B cell (primary cell): ENCODE data around the gene MCM10. TPM values are rescaled to one million over a fixed set of nuclear protein-coding genes. Genes with fewer than 3 reads are reported as not detected.

Source experiments
- ATAC-seq: fragments of 200-7000 bp; cut with Tn5 transposase; one replicate; pipeline ENCODE4 v1.10.0; 2021; ENCODE audit warnings: low read depth, mild to moderate bottlenecking, moderate number of reproducible peaks, moderate library complexity
- CTCF ChIA-PET: fragments of 350-600 bp; sonication (Branson Sonifier 250); formaldehyde crosslinking; loops from one replicate; lab custom pipeline; 2021; ENCODE audit warnings: antibody characterized with exemption, inconsistent platforms; lab: Charles Lee
- POLR2A ChIA-PET: fragments of 350-600 bp; sonication (Branson Sonifier 250); formaldehyde crosslinking; loops from one replicate; lab custom pipeline; 2021; ENCODE audit warnings: antibody characterized with exemption; lab: Charles Lee
- DNase-seq: peaks from one replicate; pipeline ENCODE4 v3.0.0; 2013
- H2AFZ ChIP-seq: 2 replicates; pipeline ENCODE4 v1.6.1; 2012; ENCODE audit warnings: mild to moderate bottlenecking, low read depth, low read length; ENCODE audit not compliant: insufficient read depth, poor library complexity, severe bottlenecking
- H3K27ac ChIP-seq, 2 donors: 1 replicate in 1 of 2; 2 replicates in 1 of 2; pipeline ENCODE4 v1.5.1; 2012 to 2013; ENCODE audit warnings: low read length in 2 of 2, mild to moderate bottlenecking in 2 of 2, moderate library complexity in 1 of 2
- H3K27me3 ChIP-seq, 4 experiments: fragments of 200-600 bp in 1 of 4; sonication (generic) in 1 of 4; replicated peaks in 1 of 4; 1 replicate in 2 of 4; 2 replicates in 2 of 4; pipeline versions ENCODE4 v1.6.1 to v1.7.0; 2013 to 2016; ENCODE audit warnings: low read length in 3 of 4, mild to moderate bottlenecking in 2 of 4, mixed read lengths in 1 of 4, moderate library complexity in 1 of 4; ENCODE audit not compliant: insufficient read depth in 4 of 4, control insufficient read depth in 3 of 4; ENCODE audit errors: control extremely low read depth in 1 of 4
- H3K36me3 ChIP-seq, 2 experiments: replicated peaks in 1 of 2; 1 replicate in 1 of 2; 2 replicates in 1 of 2; pipeline versions ENCODE4 v1.6.1 to v1.7.1; 2013; ENCODE audit warnings: low read length in 1 of 2; ENCODE audit not compliant: insufficient read depth in 2 of 2, control insufficient read depth in 1 of 2; ENCODE audit errors: control extremely low read depth in 1 of 2, extremely low read depth in 1 of 2
- H3K4me1 ChIP-seq, 2 donors: fragments of 200-600 bp in 1 of 2; sonication (generic) in 1 of 2; 1 replicate in 1 of 2; 2 replicates in 1 of 2; pipeline versions ENCODE4 v1.5.1 to v1.6.1; 2013 to 2017; ENCODE audit warnings: low read length in 2 of 2; ENCODE audit not compliant: control insufficient read depth in 2 of 2, insufficient read depth in 2 of 2
- H3K4me2 ChIP-seq: replicated peaks from 2 replicates; pipeline ENCODE3; 2012; ENCODE audit warnings: mild to moderate bottlenecking, low read depth, low read length; ENCODE audit not compliant: poor library complexity, severe bottlenecking
- H3K4me3 ChIP-seq, 5 experiments: fragments of 200-600 bp in 1 of 5; sonication (generic) in 1 of 5; 1 replicate in 3 of 5; 2 replicates in 2 of 5; pipeline versions ENCODE4 v1.5.1 to v1.7.0; 2011 to 2016; ENCODE audit warnings: low read length in 4 of 5, mild to moderate bottlenecking in 4 of 5, low read depth in 2 of 5, control low read depth in 1 of 5, moderate library complexity in 1 of 5; ENCODE audit not compliant: insufficient read depth in 1 of 5; ENCODE audit errors: control extremely low read depth in 1 of 5, extremely low read depth in 1 of 5
- H3K79me2 ChIP-seq: fragments of 200-600 bp; sonication (generic); one replicate; pipeline ENCODE4 v1.6.0; 2016; ENCODE audit warnings: low read length; ENCODE audit not compliant: control insufficient read depth, insufficient read depth
- H3K9ac ChIP-seq: fragments of 200-600 bp; sonication (generic); 2 replicates; pipeline ENCODE4 v1.6.1; 2017; ENCODE audit warnings: mild to moderate bottlenecking, low read length, moderate library complexity
- H3K9me3 ChIP-seq, 3 donors: one replicate each; pipeline versions ENCODE4 v1.6.1 to v1.7.1; 2013; ENCODE audit warnings: low read length in 2 of 3; ENCODE audit not compliant: control insufficient read depth in 2 of 3, insufficient read depth in 1 of 3; ENCODE audit errors: control extremely low read depth in 1 of 3
- H4K20me1 ChIP-seq: 2 replicates; pipeline ENCODE4 v1.6.0; 2012; ENCODE audit warnings: mild to moderate bottlenecking, low read length; ENCODE audit not compliant: insufficient read depth, control insufficient read depth, poor library complexity, severe bottlenecking
- H3K27ac Mint-ChIP-seq: one replicate; pipeline ENCODE4 v1.8.0; 2021; ENCODE audit warnings: mixed read lengths
- H3K27me3 Mint-ChIP-seq: one replicate; pipeline ENCODE4 v1.8.0; 2021; ENCODE audit warnings: mixed read lengths
- H3K4me1 Mint-ChIP-seq: one replicate; pipeline ENCODE4 v1.8.0; 2021; ENCODE audit warnings: mixed read lengths
- H3K4me3 Mint-ChIP-seq: one replicate; pipeline ENCODE4 v1.8.0; 2021; ENCODE audit warnings: mixed read lengths
- H3K9me3 Mint-ChIP-seq: one replicate; pipeline ENCODE4 v1.8.0; 2022; ENCODE audit warnings: mixed read lengths; ENCODE audit not compliant: insufficient read depth
- EZH2 ChIP-seq: IDR thresholded peaks from 2 replicates; pipeline ENCODE4 v1.6.1; 2012; ENCODE audit warnings: borderline replicate concordance, low read depth, mild to moderate bottlenecking, moderate library complexity, low read length; ENCODE audit not compliant: insufficient read depth, poor library complexity, severe bottlenecking
- whole genome bisulfite sequencing: methylation state at CpG from one replicate; pipeline ENCODE4 v1.1.5; 2013; ENCODE audit warnings: missing lambda C conversion rate; ENCODE audit not compliant: insufficient coverage; 5-methylcytosine and 5-hydroxymethylcytosine counted together
- intact Hi-C: fragments of 100-400 bp; cut with micrococcal nuclease; formaldehyde crosslinking; loops from one replicate; pipeline ENCODE4 v1.10.0; 2022
- polyA plus RNA-seq: library from polyadenylated mRNA; depleted of rRNA; stranded (reverse); fragments of >200 nt; gene quantifications from 2 replicates; pipeline ENCODE4 v1.2.3, GENCODE V29; 2012
- total RNA-seq, 2 donors: library from RNA; stranded (reverse); fragments of 120-200 nt in 1 of 2; gene quantifications; 1 replicate in 1 of 2; 2 replicates in 1 of 2; pipeline versions ENCODE4 v1.2.3 to v1.2.4, GENCODE V29; 2013 to 2022
- TF ChIP-seq, protein P1 (sequence below): fragments of 200-600 bp; IDR thresholded peaks from one replicate; pipeline ENCODE4 v1.8.0; 2022; ENCODE audit warnings: antibody characterized with exemption, mild to moderate bottlenecking

Gene MCM10
- total and polyA plus RNA-seq, 2 donors (not counting 1 experiment from before 2014, with no cell fraction given) = 0.42 to 0.88 TPM

DNA sequence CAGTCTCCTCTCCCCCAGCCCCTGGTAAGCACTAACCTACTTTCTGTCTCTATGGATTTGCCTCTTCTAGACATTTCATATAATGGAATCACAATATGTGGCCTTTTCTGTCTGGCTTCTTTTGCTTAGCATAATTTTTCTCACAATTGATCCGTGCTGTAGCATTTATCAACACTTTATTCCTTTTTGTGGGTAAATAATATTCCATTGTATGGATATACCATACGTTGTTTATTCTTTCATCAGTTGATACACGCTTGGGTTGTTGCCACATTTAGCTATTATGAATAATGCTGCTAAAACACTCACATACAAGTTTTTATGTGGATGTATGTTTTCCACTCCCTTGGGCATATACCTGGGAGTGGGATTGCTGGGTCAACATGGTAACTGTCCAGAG lies 25.8 kb downstream of the MCM10 start:
- Histone ChIP-seq H2AFZ (no peak overlapping the region), H3K27me3 (no peaks in the 10 kb centered on the region), H3K27ac (no peak overlapping the region), H3K79me2 (no peaks in the 10 kb centered on the region), H3K9ac (no peak overlapping the region), H3K4me1 (no peaks in the 10 kb centered on the region), H3K4me2 (no peak overlapping the region), H4K20me1 (no peaks in the 10 kb centered on the region), H3K36me3 (no peaks in the 10 kb centered on the region), H3K4me3 (no peak overlapping the region), H3K9me3 (peaks cover 0 to 4% (median 0%) of the 10 kb centered on the region in 3 donors)
- H3K27ac Mint-ChIP-seq = no peak overlapping the region
- CTCF ChIA-PET = no interaction called here
- DNase-seq (no peak), ATAC-seq (no peak)
- POLR2A ChIA-PET = no interaction called here
- TF ChIP-seq, protein P1, sequence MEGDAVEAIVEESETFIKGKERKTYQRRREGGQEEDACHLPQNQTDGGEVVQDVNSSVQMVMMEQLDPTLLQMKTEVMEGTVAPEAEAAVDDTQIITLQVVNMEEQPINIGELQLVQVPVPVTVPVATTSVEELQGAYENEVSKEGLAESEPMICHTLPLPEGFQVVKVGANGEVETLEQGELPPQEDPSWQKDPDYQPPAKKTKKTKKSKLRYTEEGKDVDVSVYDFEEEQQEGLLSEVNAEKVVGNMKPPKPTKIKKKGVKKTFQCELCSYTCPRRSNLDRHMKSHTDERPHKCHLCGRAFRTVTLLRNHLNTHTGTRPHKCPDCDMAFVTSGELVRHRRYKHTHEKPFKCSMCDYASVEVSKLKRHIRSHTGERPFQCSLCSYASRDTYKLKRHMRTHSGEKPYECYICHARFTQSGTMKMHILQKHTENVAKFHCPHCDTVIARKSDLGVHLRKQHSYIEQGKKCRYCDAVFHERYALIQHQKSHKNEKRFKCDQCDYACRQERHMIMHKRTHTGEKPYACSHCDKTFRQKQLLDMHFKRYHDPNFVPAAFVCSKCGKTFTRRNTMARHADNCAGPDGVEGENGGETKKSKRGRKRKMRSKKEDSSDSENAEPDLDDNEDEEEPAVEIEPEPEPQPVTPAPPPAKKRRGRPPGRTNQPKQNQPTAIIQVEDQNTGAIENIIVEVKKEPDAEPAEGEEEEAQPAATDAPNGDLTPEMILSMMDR = no peak
- TF ChIP-seq EZH2 = no peak
- H3K27me3 Mint-ChIP-seq = no peaks in the 10 kb centered on the region
- no CpG with 5 or more reads among the region's 3 CpGs for WGBS
- peaks cover 4% of the 10 kb centered on the region for H3K4me1 Mint-ChIP-seq
- H3K4me3 Mint-ChIP-seq = no peak overlapping the region
- intact Hi-C loops = no loop called here
- H3K9me3 Mint-ChIP-seq = no peaks in the 10 kb centered on the region

DNA sequence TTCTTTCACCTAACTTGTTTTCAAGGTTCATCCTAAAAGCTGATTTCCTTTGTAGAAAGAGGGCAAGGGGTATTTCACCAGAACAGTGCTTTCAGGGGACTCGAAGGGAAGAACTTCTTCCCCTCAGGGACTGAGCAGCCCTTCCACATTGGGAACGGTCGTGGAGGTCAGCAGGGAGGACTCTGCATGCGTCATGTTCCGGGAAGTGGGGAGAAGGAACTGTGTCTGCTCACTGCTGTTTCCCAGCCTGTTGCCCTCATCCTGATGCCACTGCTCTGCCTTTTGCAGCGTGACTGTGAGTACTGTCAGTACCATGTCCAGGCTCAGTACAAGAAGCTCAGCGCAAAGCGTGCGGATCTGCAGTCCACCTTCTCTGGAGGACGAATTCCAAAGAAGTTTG lies 27.2 kb downstream of the MCM10 start:
- no peak overlapping the region for H3K27ac ChIP-seq
- over 99% methylated on average over 7 of the region's 10 CpGs for WGBS
- H3K36me3 ChIP-seq = no peaks in the 10 kb centered on the region
- no peak overlapping the region for H3K9ac ChIP-seq
- H3K4me3 ChIP-seq = no peak overlapping the region
- H3K9me3 Mint-ChIP-seq = no peaks in the 10 kb centered on the region
- intact Hi-C loops = no loop called here
- TF ChIP-seq, protein P1 = no peak
- no peak for TF ChIP-seq EZH2
- no peak overlapping the region for H3K4me2 ChIP-seq
- H3K27me3 ChIP-seq = no peaks in the 10 kb centered on the region
- no peaks in the 10 kb centered on the region for H3K79me2 ChIP-seq
- no peak overlapping the region for H3K27ac Mint-ChIP-seq
- ATAC-seq (no peak), DNase-seq (no peak)
- peaks cover 0 to 4% (median 0%) of the 10 kb centered on the region in 3 donors for H3K9me3 ChIP-seq
- H3K4me1 ChIP-seq = no peaks in the 10 kb centered on the region
- H2AFZ ChIP-seq = no peak overlapping the region
- no peaks in the 10 kb centered on the region for H3K27me3 Mint-ChIP-seq
- POLR2A ChIA-PET = no interaction called here
- no peak overlapping the region for H3K4me3 Mint-ChIP-seq
- H3K4me1 Mint-ChIP-seq = peaks cover 1% of the 10 kb centered on the region
- CTCF ChIA-PET = no interaction called here
- no peaks in the 10 kb centered on the region for H4K20me1 ChIP-seq
